HEK293 (cell line): Measurements from ENCODE around the gene BOK.

Experiments
- HOXA7 ChIP-seq: sonication (generic); formaldehyde crosslinking; IDR thresholded peaks from 2 replicates; pipeline ENCODE4 v1.8.1; 2022; ENCODE audit warnings: missing genetic modification reagents, borderline replicate concordance
- KLF16 ChIP-seq: fragments of 450-650 bp; formaldehyde crosslinking; IDR thresholded peaks from 2 replicates; pipeline ENCODE4 v1.5.1; 2017; ENCODE audit warnings: missing biosample characterization, missing genetic modification characterization
- YY1 ChIP-seq: fragments of 450-650 bp; formaldehyde crosslinking; IDR thresholded peaks from 2 replicates; pipeline ENCODE4 v1.5.1; 2018; ENCODE audit warnings: missing biosample characterization, missing genetic modification characterization
- ZBTB17 ChIP-seq: fragments of 450-650 bp; formaldehyde crosslinking; IDR thresholded peaks from 2 replicates; pipeline ENCODE4 v1.5.1; 2016; ENCODE audit warnings: missing biosample characterization, missing genetic modification characterization
- ZFP37 ChIP-seq: fragments of 450-650 bp; formaldehyde crosslinking; IDR thresholded peaks from 2 replicates; pipeline ENCODE4 v1.5.1; 2016; ENCODE audit warnings: missing biosample characterization, missing genetic modification characterization
- ZIC2 ChIP-seq: fragments of 450-650 bp; formaldehyde crosslinking; IDR thresholded peaks from 2 replicates; pipeline ENCODE4 v1.5.1; 2016; ENCODE audit warnings: missing biosample characterization, missing genetic modification characterization
- ZNF175 ChIP-seq: fragments of 450-650 bp; formaldehyde crosslinking; IDR thresholded peaks from 2 replicates; pipeline ENCODE4 v1.5.1; 2016; ENCODE audit warnings: missing biosample characterization, missing genetic modification characterization
- ZNF2 ChIP-seq: fragments of 450-650 bp; formaldehyde crosslinking; IDR thresholded peaks from 2 replicates; pipeline ENCODE4 v1.5.1; 2016; ENCODE audit warnings: missing biosample characterization, missing genetic modification characterization
- ZNF629 ChIP-seq: fragments of 450-650 bp; formaldehyde crosslinking; IDR thresholded peaks from 2 replicates; pipeline ENCODE4 v1.5.1; 2017; ENCODE audit warnings: missing biosample characterization, missing genetic modification characterization
- TF ChIP-seq, protein P1 (sequence below): fragments of 450-650 bp; formaldehyde crosslinking; IDR thresholded peaks from 2 replicates; pipeline ENCODE4 v1.5.1; 2016; ENCODE audit warnings: missing biosample characterization, missing genetic modification characterization
- TF ChIP-seq, protein P2 (sequence below): fragments of 450-650 bp; formaldehyde crosslinking; conservative IDR thresholded peaks from 2 replicates; pipeline ENCODE4 v1.5.1; 2016; ENCODE audit warnings: low read depth, missing biosample characterization, missing genetic modification characterization
- TF ChIP-seq, protein P3 (sequence below): fragments of 450-650 bp; formaldehyde crosslinking; IDR thresholded peaks from 2 replicates; pipeline ENCODE4 v1.5.1; 2016; ENCODE audit warnings: missing biosample characterization, missing genetic modification characterization, low read depth

DNA sequence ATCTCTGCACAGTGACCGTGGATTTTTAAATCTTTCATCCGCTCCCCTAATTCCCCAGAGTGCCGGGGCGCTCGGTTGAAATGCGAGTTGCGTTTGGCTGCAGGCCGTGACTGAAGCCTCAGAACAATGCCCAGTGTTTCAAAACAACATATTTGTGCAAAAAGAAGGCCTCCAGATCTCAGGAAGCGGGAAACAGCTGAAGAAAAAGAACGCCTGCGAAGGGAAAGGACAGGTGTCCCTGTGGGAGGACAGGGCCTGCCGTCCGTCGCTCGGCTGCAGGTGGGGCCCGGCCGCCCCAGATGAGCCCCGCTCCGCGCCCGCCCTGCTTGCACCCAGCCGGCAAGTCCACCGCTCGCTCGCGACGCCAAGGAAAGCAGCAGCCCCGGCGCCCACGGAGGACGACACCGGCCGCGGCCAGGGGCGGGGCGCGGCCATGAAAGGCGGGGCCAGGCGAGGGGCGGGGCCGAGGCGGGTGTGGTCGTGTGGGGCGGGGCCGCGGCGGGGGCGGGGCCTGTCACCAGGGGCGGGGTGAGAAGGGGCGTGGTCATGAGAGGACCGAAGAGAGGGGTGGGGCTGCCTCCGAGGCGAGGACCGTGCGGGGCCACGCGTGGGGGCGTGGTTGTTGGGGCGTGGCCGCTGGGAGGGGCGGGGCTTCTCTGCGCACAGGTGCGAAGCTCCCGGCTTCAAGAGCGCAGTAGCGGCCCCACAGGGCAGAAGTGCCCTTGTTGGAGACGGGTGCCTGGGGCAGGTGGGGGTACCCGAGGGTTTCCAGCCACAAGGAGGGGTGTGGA is 17.6 kb upstream of the BOK start:
- TF ChIP-seq, protein P1, sequence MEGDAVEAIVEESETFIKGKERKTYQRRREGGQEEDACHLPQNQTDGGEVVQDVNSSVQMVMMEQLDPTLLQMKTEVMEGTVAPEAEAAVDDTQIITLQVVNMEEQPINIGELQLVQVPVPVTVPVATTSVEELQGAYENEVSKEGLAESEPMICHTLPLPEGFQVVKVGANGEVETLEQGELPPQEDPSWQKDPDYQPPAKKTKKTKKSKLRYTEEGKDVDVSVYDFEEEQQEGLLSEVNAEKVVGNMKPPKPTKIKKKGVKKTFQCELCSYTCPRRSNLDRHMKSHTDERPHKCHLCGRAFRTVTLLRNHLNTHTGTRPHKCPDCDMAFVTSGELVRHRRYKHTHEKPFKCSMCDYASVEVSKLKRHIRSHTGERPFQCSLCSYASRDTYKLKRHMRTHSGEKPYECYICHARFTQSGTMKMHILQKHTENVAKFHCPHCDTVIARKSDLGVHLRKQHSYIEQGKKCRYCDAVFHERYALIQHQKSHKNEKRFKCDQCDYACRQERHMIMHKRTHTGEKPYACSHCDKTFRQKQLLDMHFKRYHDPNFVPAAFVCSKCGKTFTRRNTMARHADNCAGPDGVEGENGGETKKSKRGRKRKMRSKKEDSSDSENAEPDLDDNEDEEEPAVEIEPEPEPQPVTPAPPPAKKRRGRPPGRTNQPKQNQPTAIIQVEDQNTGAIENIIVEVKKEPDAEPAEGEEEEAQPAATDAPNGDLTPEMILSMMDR (tag by site-specific recombination) = no peak
- TF ChIP-seq ZNF175 (tag by site-specific recombination) (no peak), ZNF2 (tag by site-specific recombination) (no peak), ZNF629 (tag by site-specific recombination) (no peak), ZBTB17 (no peak), KLF16 (tag by site-specific recombination) (no peak), YY1 (tag by site-specific recombination) (no peak), ZFP37 (tag by site-specific recombination) (no peak), ZIC2 (no peak), HOXA7 (CRISPR knock-in tag) (no peak)
- TF ChIP-seq, protein P2, sequence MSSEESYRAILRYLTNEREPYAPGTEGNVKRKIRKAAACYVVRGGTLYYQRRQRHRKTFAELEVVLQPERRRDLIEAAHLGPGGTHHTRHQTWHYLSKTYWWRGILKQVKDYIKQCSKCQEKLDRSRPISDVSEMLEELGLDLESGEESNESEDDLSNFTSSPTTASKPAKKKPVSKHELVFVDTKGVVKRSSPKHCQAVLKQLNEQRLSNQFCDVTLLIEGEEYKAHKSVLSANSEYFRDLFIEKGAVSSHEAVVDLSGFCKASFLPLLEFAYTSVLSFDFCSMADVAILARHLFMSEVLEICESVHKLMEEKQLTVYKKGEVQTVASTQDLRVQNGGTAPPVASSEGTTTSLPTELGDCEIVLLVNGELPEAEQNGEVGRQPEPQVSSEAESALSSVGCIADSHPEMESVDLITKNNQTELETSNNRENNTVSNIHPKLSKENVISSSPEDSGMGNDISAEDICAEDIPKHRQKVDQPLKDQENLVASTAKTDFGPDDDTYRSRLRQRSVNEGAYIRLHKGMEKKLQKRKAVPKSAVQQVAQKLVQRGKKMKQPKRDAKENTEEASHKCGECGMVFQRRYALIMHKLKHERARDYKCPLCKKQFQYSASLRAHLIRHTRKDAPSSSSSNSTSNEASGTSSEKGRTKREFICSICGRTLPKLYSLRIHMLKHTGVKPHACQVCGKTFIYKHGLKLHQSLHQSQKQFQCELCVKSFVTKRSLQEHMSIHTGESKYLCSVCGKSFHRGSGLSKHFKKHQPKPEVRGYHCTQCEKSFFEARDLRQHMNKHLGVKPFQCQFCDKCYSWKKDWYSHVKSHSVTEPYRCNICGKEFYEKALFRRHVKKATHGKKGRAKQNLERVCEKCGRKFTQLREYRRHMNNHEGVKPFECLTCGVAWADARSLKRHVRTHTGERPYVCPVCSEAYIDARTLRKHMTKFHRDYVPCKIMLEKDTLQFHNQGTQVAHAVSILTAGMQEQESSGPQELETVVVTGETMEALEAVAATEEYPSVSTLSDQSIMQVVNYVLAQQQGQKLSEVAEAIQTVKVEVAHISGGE (tag by site-specific recombination) = no peak
- TF ChIP-seq, protein P3, sequence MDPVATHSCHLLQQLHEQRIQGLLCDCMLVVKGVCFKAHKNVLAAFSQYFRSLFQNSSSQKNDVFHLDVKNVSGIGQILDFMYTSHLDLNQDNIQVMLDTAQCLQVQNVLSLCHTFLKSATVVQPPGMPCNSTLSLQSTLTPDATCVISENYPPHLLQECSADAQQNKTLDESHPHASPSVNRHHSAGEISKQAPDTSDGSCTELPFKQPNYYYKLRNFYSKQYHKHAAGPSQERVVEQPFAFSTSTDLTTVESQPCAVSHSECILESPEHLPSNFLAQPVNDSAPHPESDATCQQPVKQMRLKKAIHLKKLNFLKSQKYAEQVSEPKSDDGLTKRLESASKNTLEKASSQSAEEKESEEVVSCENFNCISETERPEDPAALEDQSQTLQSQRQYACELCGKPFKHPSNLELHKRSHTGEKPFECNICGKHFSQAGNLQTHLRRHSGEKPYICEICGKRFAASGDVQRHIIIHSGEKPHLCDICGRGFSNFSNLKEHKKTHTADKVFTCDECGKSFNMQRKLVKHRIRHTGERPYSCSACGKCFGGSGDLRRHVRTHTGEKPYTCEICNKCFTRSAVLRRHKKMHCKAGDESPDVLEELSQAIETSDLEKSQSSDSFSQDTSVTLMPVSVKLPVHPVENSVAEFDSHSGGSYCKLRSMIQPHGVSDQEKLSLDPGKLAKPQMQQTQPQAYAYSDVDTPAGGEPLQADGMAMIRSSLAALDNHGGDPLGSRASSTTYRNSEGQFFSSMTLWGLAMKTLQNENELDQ = no peak
